Ishikawa (cell line): Measurements from ENCODE around the gene PGA4.
A peak's percentile ranks its signal among the peaks of the same experiment; 100 is the strongest.

Source experiments
- CEBPB ChIP-seq: IDR thresholded peaks from 2 replicates; pipeline ENCODE4 v1.6.1; 2012
- CREB1 ChIP-seq: IDR thresholded peaks from 2 replicates; pipeline ENCODE4 v1.6.1; 2012; ENCODE audit warnings: low read depth
- EGR1 ChIP-seq: IDR thresholded peaks from 2 replicates; pipeline ENCODE4 v1.6.1; 2012
- EP300 ChIP-seq: IDR thresholded peaks from 2 replicates; pipeline ENCODE4 v1.6.1; 2012; ENCODE audit warnings: borderline replicate concordance
- FOXM1 ChIP-seq: IDR thresholded peaks from 2 replicates; pipeline ENCODE4 v1.6.1; 2012; ENCODE audit warnings: low read depth, borderline replicate concordance
- NFIC ChIP-seq: IDR thresholded peaks from 2 replicates; pipeline ENCODE4 v1.6.1; 2012
- RAD21 ChIP-seq: IDR thresholded peaks from 2 replicates; pipeline ENCODE4 v1.6.1; 2012; ENCODE audit warnings: low read depth
- TAF1 ChIP-seq: IDR thresholded peaks from 2 replicates; pipeline ENCODE4 v1.6.1; 2012; ENCODE audit warnings: low read depth, mild to moderate bottlenecking
- TCF12 ChIP-seq: IDR thresholded peaks from 2 replicates; pipeline ENCODE4 v1.6.1; 2012; ENCODE audit warnings: low read depth
- TEAD4 ChIP-seq: IDR thresholded peaks from 2 replicates; pipeline ENCODE4 v1.6.1; 2012
- YY1 ChIP-seq: IDR thresholded peaks from 2 replicates; pipeline ENCODE4 v1.6.1; 2012; ENCODE audit warnings: low read depth
- ZBTB7A ChIP-seq: IDR thresholded peaks from 2 replicates; pipeline ENCODE4 v1.6.1; 2012; ENCODE audit warnings: low read depth
- TF ChIP-seq, protein P1 (sequence below): IDR thresholded peaks from 2 replicates; pipeline ENCODE4 v1.6.1; 2012; ENCODE audit warnings: low read depth, mild to moderate bottlenecking
- TF ChIP-seq, protein P2 (sequence below): IDR thresholded peaks from 2 replicates; pipeline ENCODE4 v1.6.1; 2012
- TF ChIP-seq, protein P3 (sequence below): IDR thresholded peaks from 2 replicates; pipeline ENCODE4 v1.6.1; 2012

The PGA4 gene

DNA sequence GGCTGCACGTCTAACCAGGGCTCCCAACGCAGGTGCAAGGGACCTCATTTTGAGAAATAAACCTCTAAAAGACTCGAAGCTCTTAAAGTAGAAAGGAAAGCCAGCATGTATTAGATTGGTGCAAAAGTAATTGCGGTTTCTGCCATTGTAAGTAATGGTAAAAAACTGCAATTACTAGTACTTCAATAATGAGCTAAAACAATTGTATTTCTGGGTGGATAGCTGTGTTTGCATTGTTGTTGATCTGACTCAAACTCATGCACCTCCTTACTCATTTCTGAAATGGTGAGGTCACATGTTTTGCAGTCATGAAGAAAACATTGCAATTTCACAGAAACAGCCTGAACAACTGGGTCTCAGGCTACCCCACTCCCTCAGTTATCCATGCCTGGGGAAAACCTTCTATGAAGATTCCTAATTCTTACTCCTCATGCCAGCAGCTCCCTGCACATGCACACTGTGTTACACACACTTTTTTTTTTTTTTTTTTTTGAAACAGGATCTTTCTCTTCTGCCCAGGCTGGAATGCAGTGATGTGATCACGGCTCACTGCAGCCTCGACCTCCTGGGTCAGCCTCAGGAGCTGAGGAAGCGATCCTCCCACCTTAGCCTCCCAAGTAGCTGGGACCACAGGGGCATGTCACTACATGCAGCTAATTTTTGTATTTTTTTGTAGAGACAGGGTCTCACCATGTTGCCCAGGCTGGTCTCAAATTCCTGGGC is 48.4 kb downstream of the PGA4 start:
- no peak for TF ChIP-seq EGR1
- TF ChIP-seq ZBTB7A = no peak
- TF ChIP-seq CEBPB = no peak
- no peak for TF ChIP-seq YY1
- TF ChIP-seq CREB1 = no peak
- no peak for TF ChIP-seq RAD21
- TF ChIP-seq TAF1 = no peak
- TF ChIP-seq, protein P1, sequence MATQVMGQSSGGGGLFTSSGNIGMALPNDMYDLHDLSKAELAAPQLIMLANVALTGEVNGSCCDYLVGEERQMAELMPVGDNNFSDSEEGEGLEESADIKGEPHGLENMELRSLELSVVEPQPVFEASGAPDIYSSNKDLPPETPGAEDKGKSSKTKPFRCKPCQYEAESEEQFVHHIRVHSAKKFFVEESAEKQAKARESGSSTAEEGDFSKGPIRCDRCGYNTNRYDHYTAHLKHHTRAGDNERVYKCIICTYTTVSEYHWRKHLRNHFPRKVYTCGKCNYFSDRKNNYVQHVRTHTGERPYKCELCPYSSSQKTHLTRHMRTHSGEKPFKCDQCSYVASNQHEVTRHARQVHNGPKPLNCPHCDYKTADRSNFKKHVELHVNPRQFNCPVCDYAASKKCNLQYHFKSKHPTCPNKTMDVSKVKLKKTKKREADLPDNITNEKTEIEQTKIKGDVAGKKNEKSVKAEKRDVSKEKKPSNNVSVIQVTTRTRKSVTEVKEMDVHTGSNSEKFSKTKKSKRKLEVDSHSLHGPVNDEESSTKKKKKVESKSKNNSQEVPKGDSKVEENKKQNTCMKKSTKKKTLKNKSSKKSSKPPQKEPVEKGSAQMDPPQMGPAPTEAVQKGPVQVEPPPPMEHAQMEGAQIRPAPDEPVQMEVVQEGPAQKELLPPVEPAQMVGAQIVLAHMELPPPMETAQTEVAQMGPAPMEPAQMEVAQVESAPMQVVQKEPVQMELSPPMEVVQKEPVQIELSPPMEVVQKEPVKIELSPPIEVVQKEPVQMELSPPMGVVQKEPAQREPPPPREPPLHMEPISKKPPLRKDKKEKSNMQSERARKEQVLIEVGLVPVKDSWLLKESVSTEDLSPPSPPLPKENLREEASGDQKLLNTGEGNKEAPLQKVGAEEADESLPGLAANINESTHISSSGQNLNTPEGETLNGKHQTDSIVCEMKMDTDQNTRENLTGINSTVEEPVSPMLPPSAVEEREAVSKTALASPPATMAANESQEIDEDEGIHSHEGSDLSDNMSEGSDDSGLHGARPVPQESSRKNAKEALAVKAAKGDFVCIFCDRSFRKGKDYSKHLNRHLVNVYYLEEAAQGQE = no peak
- TF ChIP-seq FOXM1 = no peak
- TF ChIP-seq NFIC = no peak
- TF ChIP-seq EP300 = no peak
- TF ChIP-seq TEAD4 = no peak

DNA sequence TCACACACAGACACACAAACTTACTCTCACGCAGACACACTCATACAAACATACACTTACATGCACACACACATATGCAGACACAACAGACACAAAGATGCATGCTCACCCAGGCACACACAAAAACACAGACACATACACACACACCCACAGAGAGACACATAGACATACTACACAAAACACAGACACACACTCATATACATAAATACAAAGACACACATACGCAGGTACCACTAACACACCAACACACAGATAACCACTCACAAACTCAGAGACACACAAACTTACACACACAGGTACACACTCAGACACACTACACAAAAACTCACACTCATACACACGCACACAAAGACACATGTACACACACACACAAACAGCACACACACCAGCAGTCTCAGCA is 50.6 kb downstream of the PGA4 start:
- TF ChIP-seq CEBPB (no peak), CREB1 (no peak), RAD21 (no peak), NFIC (no peak), TCF12 (no peak), TEAD4 (no peak)
- TF ChIP-seq, protein P1 = no peak

DNA sequence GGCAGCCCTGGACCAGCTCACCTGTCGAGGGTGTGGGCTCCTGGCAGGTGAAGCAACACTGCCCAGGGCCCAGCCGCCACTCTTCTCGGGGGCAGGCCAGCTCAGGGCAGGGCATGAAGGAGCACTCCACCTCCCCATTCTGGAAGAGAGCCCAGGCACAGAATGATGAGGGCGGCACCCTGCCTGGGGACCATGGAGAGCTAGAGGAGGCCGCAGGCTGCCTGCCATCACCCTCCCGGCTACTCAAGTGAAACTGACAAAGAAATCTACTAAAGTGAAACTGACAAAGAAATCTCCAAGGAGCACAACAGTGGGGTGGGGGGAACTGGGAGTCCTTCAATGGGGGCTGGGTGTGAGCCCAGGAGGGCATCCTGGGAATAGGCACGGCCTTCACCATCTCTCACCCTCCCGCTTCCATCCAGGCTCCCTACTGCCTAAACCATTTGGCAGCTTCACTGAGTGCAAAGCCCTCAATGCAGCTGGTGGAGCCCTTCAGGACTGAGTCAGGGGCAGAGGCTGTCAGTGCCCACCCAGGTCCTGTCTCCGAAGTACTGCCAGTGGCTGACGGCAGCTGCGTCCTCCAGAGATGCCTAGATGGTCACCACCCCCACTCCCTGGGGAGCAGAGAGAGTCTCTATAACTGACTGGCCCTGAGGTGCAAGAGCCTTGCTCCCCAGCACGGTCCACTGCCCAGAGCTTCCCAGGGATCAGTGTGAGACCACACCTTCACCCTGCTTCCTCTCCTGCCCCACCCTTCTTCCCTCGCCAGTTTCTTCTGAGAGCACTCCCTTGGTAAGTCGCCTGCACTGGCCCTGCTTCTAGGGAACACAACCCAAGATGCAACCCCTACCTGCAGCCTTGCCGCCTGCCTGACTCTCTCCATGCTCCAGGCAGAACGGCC is 51.3 kb downstream of the PGA4 start:
- TF ChIP-seq TAF1 (peak; percentile 32; the same call in 1 of the 2 replicates), YY1 (peak; percentile 52; the same call in 1 of the 2 replicates), NFIC (peak; percentile 65)
- TF ChIP-seq, protein P1 = no peak

DNA sequence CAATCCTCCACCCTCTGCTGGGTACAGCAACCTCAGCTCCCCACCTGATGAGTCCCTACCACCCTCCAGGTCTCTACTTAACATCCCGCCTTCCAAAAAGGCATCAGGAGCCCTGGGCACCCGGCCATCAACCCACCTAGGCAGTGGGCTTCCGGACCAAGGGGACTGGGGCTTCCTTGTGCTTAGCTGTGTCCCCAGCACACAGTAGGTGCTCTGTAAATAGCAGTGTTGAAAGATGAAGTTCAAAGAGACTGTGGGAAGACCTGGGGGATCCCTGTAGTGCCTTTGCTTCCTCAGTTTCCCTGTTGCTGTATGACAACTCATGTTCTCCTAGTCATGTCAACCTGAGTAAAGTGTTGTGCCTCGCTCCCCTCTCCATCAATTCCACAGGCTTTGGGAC is 51.9 kb downstream of the PGA4 start:
- no peak for TF ChIP-seq CEBPB
- TF ChIP-seq YY1 = no peak
- TF ChIP-seq NFIC = no peak
- TF ChIP-seq, protein P2, sequence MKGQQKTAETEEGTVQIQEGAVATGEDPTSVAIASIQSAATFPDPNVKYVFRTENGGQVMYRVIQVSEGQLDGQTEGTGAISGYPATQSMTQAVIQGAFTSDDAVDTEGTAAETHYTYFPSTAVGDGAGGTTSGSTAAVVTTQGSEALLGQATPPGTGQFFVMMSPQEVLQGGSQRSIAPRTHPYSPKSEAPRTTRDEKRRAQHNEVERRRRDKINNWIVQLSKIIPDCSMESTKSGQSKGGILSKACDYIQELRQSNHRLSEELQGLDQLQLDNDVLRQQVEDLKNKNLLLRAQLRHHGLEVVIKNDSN = no peak
- TF ChIP-seq RAD21 = no peak
- no peak for TF ChIP-seq TAF1
- TF ChIP-seq CREB1 = no peak
- TF ChIP-seq TEAD4 = no peak
- no peak for TF ChIP-seq EP300
- no peak for TF ChIP-seq FOXM1
- no peak for TF ChIP-seq EGR1
- no peak for TF ChIP-seq ZBTB7A
- TF ChIP-seq, protein P1 = no peak
- TF ChIP-seq, protein P3, sequence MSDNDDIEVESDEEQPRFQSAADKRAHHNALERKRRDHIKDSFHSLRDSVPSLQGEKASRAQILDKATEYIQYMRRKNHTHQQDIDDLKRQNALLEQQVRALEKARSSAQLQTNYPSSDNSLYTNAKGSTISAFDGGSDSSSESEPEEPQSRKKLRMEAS = no peak
